ENCODE data around the gene ELAVL2. TPM values are rescaled to one million over a fixed set of nuclear protein-coding genes. Genes with fewer than 3 reads are reported as not detected.

Gene ELAVL2
- total and polyA plus RNA-seq, 2 of the 4 experiments (the other 2 are of a cell fraction) = 0.36 TPM; not detected in 1

DNA sequence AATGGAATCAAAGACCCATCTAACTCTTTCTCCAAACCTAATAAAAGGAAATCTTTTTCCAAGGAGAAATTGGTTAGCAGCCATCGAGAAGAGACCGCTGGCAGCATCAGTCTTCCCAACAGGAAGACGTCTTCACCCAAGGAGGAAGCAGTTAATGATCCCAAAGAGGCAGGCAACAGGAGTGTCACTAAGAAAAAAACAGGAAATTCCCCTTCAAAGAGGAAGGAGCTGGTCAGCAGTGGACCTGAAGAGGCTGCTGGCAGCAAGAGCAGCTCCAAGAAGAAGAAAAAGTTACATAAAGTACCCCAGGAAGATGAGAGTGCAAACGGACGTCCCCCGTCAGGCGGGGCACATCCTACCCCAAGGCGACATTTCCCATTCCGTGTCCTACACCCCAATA is 143.7 kb downstream of the ELAVL2 start:
- intact Hi-C loops (cut with micrococcal nuclease) = no loop called here
- Histone ChIP-seq H3K79me1 (ENCODE audit: low read depth in 1 of 2, low read length in 2 of 2) (no peaks in the 10 kb centered on the region), H2BK5ac (ENCODE audit: low read depth, low read length, poor library complexity, severe bottlenecking) (no peak overlapping the region), H2AK5ac (ENCODE audit: low read depth, low read length) (no peak overlapping the region), H3K36me3 (ENCODE audit: control insufficient read depth, insufficient read depth, low read length) (no peaks in the 10 kb centered on the region), H3K4me3 (ENCODE audit: insufficient read depth, low read depth, low read length) (no peak overlapping the region), H3K4ac (ENCODE audit: low read depth, low read length) (no peak overlapping the region), H3K27me3 (ENCODE audit: control insufficient read depth, insufficient read depth, low read length) (no peaks in the 10 kb centered on the region), H3K27ac (ENCODE audit: insufficient read depth, low read length) (no peak overlapping the region), H2BK15ac (ENCODE audit: low read depth, low read length) (no peak overlapping the region), H3K56ac (ENCODE audit: extremely low read depth, insufficient read depth, low read length) (no peak overlapping the region), H3K14ac (replicated peaks; ENCODE audit: low read depth, low read length) (no peak overlapping the region), H3K4me1 (ENCODE audit: control insufficient read depth, insufficient read depth, low read length) (no peaks in the 10 kb centered on the region), H2AFZ (replicated peaks; ENCODE audit: low read length, poor library complexity) (no peak overlapping the region), H4K8ac (ENCODE audit: low read depth in 2 of 2, low read length in 2 of 2) (no peak overlapping the region), H3K9me1 (ENCODE audit: insufficient read depth, low read length) (no peaks in the 10 kb centered on the region), H4K20me1 (ENCODE audit: insufficient read depth, low read length) (no peaks in the 10 kb centered on the region), H3K4me2 (ENCODE audit: low read depth, low read length) (no peak overlapping the region), H2AK9ac (replicated peaks; ENCODE audit: low read depth, low read length, poor library complexity) (no peak overlapping the region), H2BK120ac (ENCODE audit: low read depth, low read length) (no peak overlapping the region), H4K91ac (ENCODE audit: insufficient read depth, low read depth, low read length) (no peak overlapping the region), H4K5ac (ENCODE audit: low read depth, low read length) (no peak overlapping the region), H3K18ac (ENCODE audit: low read depth, low read length) (no peak overlapping the region), H3K9me3 (ENCODE audit: control insufficient read depth, insufficient read depth, low read length) (peaks cover 7% of the 10 kb centered on the region), H3K23ac (ENCODE audit: low read depth, low read length) (no peak overlapping the region), H2BK20ac (ENCODE audit: low read depth, low read length) (no peak overlapping the region), H3K9ac (ENCODE audit: low read depth, low read length) (no peak overlapping the region)
- TF ChIP-seq BHLHE40 (IDR thresholded peaks at IDR 0.05; ENCODE audit: low read depth, low read length) (no peak), MXI1 (IDR thresholded peaks at IDR 0.05; ENCODE audit: borderline replicate concordance, low read depth, low read length) (no peak), MAZ (IDR thresholded peaks at IDR 0.05; ENCODE audit: borderline replicate concordance, low read depth, low read length) (no peak)
- DNase-seq (no peak), ATAC-seq (ENCODE audit: low read depth) (no peak)
- in situ Hi-C loops (cut with MboI; ENCODE audit: low sequenced_read_pairs) = no loop called here
- no TSS peak for BruUV-seq (replicated peaks)
- ChIA-PET POLR2A (ENCODE audit: unreplicated experiment) (no interaction called here), CTCF (no interaction called here)
- dilution Hi-C loops (cut with HindIII; ENCODE audit: low sequenced_read_pairs, unreplicated experiment) = no loop called here
- WGBS, 2 experiments (ENCODE audit: extremely low coverage in 2 of 2, insufficient read length in 1 of 2) = 67% methylated on average over 2 of the region's 9 CpGs; no CpG with 5 or more reads in 1 of the 2 experiments
